Stomach (tissue), 4 donors: ENCODE measurements around the gene IGSF21.

Experiments
- CTCF ChIP-seq, 7 experiments: fragments of 450-650 bp in 4 of 7; fragments of 200-600 bp in 3 of 7; sonication (generic) in 3 of 7; IDR thresholded peaks; one replicate each; pipeline ENCODE4 v1.5.1; 2016 to 2019; ENCODE audit warnings: antibody characterized with exemption in 7 of 7, control low read depth in 2 of 7, mild to moderate bottlenecking in 1 of 7
- EP300 ChIP-seq: sonication (generic); formaldehyde crosslinking; IDR thresholded peaks from one replicate; pipeline ENCODE4 v1.6.1; 2017; ENCODE audit warnings: antibody characterized with exemption
- POLR2A ChIP-seq, 4 donors: fragments of 450-650 bp; IDR thresholded peaks; one replicate each; pipeline ENCODE4 v1.6.1; 2016; ENCODE audit warnings: antibody characterized with exemption in 4 of 4, control low read depth in 2 of 4, mild to moderate bottlenecking in 1 of 4, moderate library complexity in 1 of 4
- POLR2AphosphoS5 ChIP-seq, 3 donors: sonication (generic); formaldehyde crosslinking; IDR thresholded peaks; one replicate each; pipeline ENCODE4 v1.6.1; 2016; ENCODE audit warnings: antibody characterized with exemption in 3 of 3

- TF ChIP-seq CTCF (IDR thresholded peaks at IDR 0.05), result no peak
- TF ChIP-seq EP300, result no peak
- TF ChIP-seq POLR2A (IDR thresholded peaks at IDR 0.05), result no peak
- no peak for TF ChIP-seq POLR2AphosphoS5 (IDR thresholded peaks at IDR 0.05)
These were observed 3.0 kb upstream of the IGSF21 start for GRCh38 chr1:18104546-18105100.
